Embryonic facial prominence (tissue), 1 donor: ENCODE results near the gene FBXO41.

Source experiments
- DNase-seq: peaks from one replicate; pipeline ENCODE4 v3.0.0-alpha.2; 2016; ENCODE audit errors: extremely low spot score

The FBXO41 gene

DNA sequence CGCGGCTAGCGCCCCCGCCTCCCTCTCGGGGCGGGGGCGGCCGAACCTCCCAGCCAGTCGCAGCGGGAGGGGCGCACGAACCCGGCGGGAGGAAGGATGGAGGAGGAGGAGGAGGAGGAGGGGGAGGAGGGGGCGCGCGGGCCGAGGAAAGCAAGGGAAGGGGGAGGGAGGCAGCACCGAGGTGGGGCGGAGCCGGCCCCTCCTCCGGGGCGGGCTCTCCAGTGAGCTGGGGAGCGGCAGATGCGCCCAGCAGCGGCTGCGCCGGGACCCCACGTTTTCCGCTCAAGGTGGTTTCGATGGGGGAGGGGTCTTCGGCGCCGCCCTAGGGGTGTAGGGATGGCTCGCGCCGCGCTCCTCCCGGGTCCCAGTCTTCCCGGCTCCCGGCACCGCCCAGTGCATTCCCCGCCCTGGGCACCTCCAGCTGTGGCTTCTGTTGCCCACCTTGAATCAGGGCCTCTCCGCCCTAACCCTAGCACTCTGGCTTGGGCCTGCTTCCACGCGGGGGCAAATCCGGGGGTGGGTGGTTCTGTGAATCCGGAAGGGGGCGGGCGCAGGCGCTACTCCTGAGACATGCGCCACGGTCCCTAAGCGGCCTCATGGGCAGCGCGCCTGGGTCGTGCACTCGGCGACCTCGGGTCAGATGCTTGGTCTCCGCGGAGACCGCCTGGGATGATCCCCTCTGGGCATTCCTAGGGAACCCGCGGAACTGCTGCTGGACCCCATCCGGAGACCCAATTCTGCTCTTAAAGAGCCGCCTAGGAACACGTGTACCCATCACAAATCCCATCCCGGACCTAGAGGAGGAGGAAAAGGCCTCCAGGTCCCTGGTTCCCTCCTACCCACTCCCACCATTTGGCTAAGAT is at the start of gene FBXO41:
FBXO41 (minus strand) TSS at position 183 of the 863 bp plus-strand sequence. CDS start 14,848 bp downstream, outside the sequence.
- no peak for DNase-seq

DNA sequence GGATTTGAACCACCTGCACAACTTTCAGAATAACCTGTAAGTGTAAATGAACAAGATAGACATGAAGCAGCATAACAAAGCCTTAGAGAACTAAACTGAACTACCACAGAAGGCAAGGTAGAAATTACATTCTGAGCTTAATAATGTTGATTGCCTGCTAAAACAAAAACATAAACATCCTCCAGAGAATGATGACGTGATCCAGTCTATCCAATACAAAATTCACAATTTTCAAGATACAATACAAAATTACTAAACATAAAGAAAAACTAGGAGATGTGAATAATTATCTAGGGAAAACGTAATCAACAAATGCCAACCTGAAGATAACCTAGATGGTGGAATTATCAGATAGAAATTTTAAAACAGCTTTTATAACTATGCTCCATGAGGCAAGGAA is 49.8 kb upstream of the FBXO41 start:
- DNase-seq: no peak

- no peak for DNase-seq
These were observed 49.3 kb upstream of the FBXO41 start for GRCh38 chr2:73333564-73333963.

DNA sequence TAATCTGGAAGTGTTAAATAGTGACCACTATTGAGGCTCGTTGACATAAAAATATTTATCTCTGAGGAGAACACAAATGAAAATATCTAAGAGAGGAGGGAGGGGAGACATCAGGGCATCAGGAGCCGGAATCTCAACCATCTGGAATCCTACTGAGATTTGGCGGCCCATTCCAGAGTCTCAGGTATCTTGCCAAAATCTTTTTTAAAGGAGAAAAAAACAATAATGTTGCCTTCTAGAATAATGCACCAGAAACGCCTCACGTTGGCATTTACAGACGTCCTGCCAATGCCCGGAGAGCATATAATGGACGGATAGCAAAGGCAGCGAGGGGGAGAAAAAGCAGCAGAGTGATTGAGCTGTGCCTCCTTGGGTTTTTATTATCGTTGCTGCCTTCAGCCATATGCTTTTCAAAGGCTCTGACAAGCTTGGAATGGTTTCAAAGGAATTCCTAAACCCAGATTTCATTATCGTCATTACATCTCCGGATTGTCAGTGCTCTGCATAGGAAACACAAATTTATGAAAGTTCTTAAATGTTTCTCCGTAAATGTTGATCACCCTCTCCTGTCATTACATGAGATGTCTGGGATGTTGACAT is 39.9 kb upstream of the FBXO41 start:
- DNase-seq: no peak

GRCh38 chr2:73323551-73323950 is 39.3 kb upstream of the FBXO41 start:
- DNase-seq: no peak

- no peak for DNase-seq
These were observed 30.2 kb upstream of the FBXO41 start for GRCh38 chr2:73314441-73314840.

DNA sequence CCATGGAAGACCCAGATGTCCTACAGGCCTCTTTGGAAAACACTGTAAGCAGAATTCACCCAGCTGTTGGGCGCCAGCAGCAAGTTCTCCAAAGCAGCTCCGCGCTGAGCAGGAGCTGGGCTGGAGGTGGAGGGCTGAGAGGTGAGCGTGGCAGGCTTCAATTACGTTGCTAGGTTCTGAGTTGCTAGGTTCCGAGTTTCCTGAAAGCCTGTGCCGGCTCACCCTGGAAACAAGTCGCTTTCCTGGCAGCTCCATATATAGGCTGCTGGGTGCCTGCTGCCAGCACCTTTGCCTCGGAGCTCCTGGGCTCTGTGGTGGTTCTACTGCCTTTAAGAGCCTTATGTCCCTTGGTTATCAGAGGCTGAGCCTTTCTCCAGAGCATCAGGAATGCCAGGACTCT is 23.4 kb upstream of the FBXO41 start:
- DNase-seq: no peak

DNA sequence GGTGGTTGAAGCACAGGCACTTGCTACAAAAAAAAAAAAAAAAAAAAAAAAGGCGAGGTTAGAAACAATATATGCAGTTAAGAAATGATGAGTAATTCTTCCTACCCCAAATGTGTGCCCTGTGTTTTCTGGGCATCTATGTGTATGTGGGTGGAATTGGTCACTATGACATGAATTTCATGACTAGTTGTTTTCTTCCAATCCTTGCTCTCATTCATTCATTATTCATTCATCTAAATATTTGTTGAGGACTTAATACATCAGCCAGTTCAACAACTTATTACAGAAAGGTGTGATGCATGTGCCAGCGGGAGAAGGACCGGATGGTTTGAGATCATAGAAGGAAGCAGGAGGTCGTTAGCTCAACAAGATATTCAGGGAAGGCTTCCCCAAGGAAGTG is 17.4 kb upstream of the FBXO41 start:
- no peak for DNase-seq

GRCh38 chr2:73300926-73301325 is 16.6 kb upstream of the FBXO41 start:
- no peak for DNase-seq

DNA sequence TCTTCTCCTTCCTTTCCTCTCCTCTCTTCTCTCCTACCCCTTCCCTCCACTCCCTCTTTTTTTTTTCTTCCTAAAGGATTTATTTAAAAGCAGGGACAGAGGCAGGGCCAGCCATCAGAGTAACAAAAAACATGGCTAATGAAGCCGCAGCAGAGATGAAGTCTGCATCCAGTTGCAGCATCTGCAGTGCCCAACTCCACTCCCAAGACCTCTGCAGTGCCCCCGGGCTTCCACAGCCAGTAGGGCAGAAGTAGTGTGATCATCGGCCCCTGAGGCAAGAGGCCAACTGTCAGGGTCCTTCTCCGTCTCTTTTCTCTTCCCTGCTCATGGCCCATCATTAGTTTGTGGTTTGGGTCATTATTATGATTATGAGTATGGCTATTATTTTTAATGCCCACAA is 13.3 kb upstream of the FBXO41 start:
- no peak for DNase-seq

GRCh38 chr2:73297151-73297559 is 12.9 kb upstream of the FBXO41 start:
- no peak for DNase-seq

DNA sequence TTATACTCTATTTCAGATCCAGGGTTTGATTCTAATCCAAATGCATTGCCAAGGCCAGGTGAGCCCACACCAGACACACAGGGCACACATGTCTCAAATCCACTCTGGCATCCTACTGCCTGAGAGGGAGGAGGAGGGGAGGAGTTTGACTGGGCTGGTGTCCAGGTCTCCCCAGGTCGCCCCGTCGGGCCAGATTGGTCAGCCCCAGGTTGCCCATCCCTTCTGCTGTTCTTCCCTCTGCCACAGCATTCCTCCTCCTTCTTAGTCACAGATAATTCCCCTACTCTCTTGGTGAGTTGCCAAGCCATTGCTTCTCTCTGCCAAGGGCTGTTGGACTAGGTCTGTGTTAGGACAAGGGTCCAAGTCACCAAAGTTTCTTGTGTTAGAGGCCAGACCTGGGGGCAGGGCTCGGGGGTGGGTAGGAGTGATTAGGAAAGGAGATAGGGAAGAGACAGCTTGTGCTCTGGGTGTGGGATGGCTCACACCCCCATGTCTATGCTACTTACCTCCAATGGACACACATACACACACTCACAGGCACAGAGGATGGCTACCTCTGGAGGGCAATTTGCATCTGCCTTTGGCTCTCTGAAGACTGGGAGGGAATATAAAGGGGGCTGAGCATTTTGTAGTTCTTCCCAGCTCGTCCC is 11.6 kb upstream of the FBXO41 start:
- no peak for DNase-seq

DNA sequence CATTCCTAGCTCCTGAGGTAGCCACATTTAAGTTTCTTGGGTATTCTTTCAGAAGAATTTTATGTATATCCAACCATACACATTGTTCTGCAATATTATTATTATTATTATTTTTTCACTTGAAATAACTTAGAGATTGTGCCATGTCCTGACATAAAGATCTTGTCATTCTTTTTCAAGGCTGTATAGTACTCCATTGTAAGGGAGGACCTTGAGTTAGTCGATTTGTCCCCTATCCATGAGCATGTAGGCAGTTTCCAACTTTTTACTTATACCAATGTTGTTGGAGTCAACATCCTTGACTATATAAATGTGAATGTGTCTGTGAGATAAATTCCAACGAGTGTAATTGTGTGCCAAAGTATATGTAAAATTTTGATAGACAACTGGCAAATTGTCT is 10.0 kb upstream of the FBXO41 start:
- DNase-seq: no peak

DNA sequence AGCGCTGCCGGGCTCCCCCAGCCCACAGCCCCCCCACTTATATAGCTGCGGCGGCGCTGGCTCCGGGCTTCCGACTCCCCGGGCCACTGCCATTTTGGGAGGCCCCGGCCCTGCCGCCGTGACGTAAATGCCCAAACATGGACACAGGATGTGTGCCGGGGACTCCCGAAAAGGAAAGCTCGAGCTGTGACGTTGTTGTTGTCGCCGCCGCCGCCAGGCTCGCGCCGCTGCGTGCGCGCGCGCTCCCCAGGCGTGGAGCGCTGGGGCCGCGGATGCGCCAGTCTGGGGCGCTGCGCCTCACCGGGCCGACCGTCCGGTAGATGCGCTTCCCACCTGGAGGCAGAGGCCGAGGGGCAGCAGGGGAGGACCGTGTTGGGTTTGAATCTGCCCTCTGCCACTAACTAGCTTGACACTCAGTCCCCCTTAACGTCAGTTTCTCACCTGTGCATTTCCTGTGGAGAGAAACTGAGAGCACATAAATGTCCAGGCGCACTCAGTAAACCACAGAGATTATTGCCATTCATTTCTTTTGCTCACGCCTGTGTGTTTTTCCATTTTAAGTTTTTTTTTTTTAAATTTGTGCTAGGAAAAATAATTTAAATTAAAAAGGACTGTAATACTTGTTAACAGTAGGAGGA is 9.4 kb upstream of the FBXO41 start, which contains the start of gene EGR4:
EGR4 (minus strand) TSS at position 15 of the 638 bp plus-strand sequence. CDS start 231 bp downstream, outside the sequence.
- no peak for DNase-seq

- DNase-seq: no peak
These were observed 8.7 kb upstream of the FBXO41 start for GRCh38 chr2:73292906-73293533.

DNA sequence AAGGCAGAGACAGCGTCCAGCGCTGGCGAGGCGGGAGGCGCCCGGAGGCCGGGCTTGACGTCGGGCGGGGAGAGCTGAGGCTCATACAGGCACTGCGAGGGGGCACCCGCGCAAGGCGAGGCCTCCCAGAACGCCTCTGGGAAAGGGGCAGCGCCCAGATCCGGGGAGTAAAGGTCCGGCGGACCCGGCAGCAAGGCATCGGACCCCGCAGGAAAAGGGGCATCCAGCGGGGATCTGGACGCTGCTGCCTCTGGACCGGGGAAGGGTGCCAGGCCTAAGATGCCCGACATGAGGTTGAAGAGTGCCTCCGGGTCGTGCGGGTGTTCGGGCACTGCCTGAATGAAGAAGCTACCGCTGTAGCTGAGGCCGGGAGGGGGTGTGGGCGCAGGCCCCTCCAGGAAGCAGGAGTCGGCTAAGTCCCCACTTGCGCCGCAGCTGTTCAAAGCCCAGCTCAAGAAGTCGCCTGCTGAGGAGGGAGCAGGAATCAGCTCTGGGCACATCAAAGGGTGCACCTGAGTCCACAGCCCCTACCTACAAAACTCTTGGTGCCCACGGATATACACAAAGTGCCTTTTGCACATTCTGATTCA is 8.1 kb upstream of the FBXO41 start:
- DNase-seq: no peak

- DNase-seq: no peak
These were observed 7.4 kb upstream of the FBXO41 start for GRCh38 chr2:73291461-73292315.

DNA sequence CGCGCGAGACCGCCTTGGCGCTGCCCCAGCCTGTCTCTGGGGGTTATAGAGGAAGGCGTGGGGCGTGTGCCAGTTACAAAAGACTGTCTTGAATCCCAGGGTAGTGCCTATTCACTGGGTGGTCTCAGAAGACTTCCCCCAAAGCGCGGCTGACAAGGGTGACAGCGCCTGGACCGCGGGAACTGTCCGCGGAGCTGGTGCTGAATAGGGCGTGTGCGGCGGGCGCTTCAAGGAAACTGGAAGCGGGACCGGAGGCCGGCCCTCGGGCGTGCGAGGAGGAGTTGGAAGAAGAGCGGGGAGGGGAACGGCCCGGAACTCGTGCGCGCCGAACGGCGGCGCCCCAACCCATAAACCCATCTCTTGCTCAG is 6.8 kb upstream of the FBXO41 start:
- no peak for DNase-seq

DNA sequence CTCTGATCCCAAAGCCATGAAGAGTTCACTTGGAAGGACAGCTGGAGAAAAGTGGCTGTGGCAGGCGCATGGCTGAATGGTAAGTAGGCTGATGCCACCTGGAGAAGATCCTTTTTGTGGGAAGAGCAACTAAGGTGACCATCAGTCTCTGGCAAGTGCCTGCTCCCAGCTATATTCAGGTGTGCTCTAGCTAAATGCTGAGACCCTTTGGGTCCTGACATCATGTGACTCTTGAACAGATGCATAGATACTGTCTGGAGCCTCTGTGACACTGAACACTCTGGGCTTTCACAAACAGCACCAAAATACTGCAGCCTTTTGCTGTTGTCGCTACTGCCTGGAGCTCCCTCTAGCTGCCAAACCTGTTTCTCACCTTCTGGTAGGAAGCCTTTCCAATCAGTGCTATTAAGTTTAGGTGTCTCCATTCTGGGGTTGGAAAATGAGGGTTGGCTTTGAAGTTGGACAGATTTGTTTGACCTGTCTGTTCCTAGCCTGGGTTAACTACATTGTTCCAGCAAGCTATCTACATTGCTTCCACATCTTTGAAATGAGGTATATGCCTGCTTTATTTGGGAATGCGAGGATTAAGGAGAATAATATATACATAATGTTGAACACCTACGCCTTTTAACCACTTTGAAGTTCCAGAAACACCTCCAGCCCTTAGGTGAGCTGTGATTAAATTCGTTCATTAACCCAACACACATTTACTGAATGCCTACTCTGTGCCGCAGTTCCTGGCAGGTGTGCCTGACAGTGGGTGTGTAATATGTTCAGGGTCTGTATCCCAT is 6.0 kb upstream of the FBXO41 start:
- DNase-seq: no peak

DNA sequence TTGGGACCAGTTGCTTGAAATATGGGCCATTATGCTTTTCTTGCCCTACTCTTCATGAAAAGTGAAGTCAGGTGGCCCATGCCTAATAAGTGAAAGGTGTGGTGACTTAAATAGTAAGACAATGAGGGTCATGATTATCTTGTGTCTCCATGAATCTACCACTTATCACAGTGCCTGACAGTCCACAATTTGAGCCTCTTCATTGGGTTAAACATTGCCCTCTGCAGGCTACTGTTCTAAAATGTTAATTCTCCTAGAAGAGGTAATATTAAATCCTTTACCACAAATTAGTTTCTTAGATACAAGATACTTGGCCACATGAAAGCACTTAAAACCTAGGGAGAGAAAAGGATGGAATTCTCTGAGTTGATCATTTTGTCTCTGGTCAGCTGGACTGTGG is 5.0 kb upstream of the FBXO41 start:
- DNase-seq: no peak
